Measurements from ENCODE around the gene CHMP4B.

GRCh38 chr20:33798444-33798843, 12.7 kb upstream of the CHMP4B start:
- no peak for TF ChIP-seq POLR2AphosphoS5 (IDR thresholded peaks at IDR 0.05; ENCODE audit: low read depth, low read length)
- TF ChIP-seq SIN3A (IDR thresholded peaks at IDR 0.05; ENCODE audit: borderline replicate concordance, insufficient read depth, low read length) = no peak
